T-helper 2 cell treated with Interferon-gamma antibody and Interleukin-4, amounts not matched to agents 5 μg/mL and 100 μg/mL, for 36 hours (primary cell): ENCODE measurements around the gene CACYBP.

Experiments
- DNase-seq: peaks from one replicate; pipeline ENCODE4 v3.0.0; 2021; ENCODE audit warnings: low spot score
- H3K27ac Mint-ChIP-seq: one replicate; pipeline ENCODE4 v1.8.0; 2021; ENCODE audit warnings: mild to moderate bottlenecking, mixed read lengths
- H3K27me3 Mint-ChIP-seq: one replicate; pipeline ENCODE4 v1.8.0; 2021; ENCODE audit warnings: low read depth, mixed read lengths
- H3K36me3 Mint-ChIP-seq: one replicate; pipeline ENCODE4 v1.8.0; 2021; ENCODE audit warnings: low read depth, mixed read lengths
- H3K4me1 Mint-ChIP-seq: one replicate; pipeline ENCODE4 v1.8.0; 2021; ENCODE audit warnings: low read depth, mixed read lengths
- H3K4me3 Mint-ChIP-seq: one replicate; pipeline ENCODE4 v1.8.0; 2022; ENCODE audit warnings: mild to moderate bottlenecking, moderate library complexity, mixed read lengths
- H3K9me3 Mint-ChIP-seq: one replicate; pipeline ENCODE4 v1.8.0; 2021; ENCODE audit warnings: mixed read lengths

Gene CACYBP

DNA sequence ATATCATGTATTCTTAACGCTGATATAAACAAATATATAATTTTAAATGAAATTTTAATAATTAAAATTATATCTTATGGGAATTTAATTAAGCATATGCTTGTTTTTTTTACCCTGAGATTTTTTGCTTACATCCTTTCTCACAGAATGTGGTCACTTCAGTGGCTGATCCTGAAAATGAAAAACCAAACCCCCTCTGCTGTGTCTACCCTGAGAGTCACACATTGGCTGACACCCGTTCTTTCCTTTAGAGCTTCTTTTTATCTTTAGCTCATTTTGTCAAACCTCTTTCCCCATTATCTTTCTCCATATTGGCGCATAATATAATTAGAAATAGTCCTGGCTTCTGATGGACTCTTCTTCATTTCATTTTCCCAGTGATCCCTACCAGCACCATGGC is 10.8 kb upstream of the CACYBP start:
- H3K4me3 Mint-ChIP-seq = no peak overlapping the region
- no peaks in the 10 kb centered on the region for H3K9me3 Mint-ChIP-seq
- no peak for DNase-seq
- H3K27ac Mint-ChIP-seq = no peak overlapping the region
- peaks cover 24% of the 10 kb centered on the region for H3K4me1 Mint-ChIP-seq
- H3K27me3 Mint-ChIP-seq = no peaks in the 10 kb centered on the region
- H3K36me3 Mint-ChIP-seq = peaks cover 34% of the 10 kb centered on the region

DNA sequence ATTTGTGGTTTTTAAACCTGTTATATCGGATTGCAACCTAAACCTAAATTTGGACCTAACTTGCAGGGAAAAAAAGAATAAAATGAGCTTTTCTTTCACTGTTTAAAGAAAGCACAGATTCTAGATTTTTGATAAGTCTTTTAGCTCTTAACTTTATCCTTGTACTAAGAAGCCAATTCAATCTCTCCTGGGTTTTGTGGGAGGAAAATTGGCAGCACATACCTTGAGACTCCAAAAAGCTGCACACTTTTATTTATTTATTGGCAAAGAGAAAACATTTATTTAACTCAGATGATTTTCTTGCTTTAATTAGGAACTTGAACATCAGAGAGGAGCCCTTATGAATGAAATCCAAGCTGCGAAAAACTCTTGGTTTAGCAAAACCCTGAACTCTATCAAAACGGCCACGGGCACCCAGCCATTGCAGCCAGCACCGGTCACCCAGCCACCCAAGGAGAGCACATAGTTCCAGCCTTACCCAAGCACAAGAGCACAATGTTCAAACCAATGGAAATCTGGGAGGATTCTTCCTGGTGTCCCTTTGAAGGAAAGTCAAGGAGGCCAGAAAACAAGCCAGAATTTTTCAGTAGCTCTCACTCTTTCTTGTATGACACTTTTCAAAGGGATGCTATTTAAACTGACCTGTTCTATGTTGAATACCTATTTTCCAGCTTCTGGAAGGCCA is 10.1 kb upstream of the CACYBP start:
- H3K27ac Mint-ChIP-seq = peak overlapping the region; percentile 77
- H3K36me3 Mint-ChIP-seq = peaks cover 33% of the 10 kb centered on the region
- no peaks in the 10 kb centered on the region for H3K9me3 Mint-ChIP-seq
- peak overlapping the region; percentile 75 for H3K4me3 Mint-ChIP-seq
- no peak for DNase-seq
- H3K4me1 Mint-ChIP-seq = peaks cover 25% of the 10 kb centered on the region
- no peaks in the 10 kb centered on the region for H3K27me3 Mint-ChIP-seq

DNA sequence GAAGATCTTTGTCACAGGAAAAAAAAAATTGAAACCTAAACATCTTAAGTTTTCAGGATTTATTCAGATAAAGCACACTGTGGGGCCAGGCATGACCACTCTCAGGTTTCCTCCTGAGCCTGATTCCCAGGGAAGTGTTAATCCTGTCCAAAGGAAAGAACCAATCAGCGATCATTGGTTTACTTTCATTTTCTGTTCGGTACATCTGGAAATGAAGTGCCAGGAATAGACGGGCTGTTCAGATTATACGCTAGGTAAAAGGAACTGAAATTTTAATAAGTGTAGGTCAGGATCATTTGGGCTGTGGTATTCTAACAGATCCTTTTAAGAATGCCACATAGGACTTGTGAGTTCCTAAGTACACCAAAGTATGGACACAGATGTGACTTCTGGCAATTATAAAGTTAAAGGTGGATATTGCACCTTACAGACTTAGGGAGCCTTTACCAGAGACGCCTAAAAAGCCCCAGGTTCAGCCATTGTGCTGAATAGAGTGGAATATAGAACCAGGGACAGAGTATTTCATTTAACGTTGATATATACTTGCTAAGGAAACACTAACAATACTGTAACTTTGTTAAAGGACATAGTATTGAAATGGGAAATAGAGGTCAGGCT is 9.3 kb upstream of the CACYBP start:
- DNase-seq = no peak
- H3K36me3 Mint-ChIP-seq = peaks cover 29% of the 10 kb centered on the region
- H3K9me3 Mint-ChIP-seq = no peaks in the 10 kb centered on the region
- H3K4me1 Mint-ChIP-seq = peaks cover 23% of the 10 kb centered on the region
- H3K27ac Mint-ChIP-seq = peak overlapping the region; percentile 87
- peak overlapping the region; percentile 84 for H3K4me3 Mint-ChIP-seq
- H3K27me3 Mint-ChIP-seq = no peaks in the 10 kb centered on the region

DNA sequence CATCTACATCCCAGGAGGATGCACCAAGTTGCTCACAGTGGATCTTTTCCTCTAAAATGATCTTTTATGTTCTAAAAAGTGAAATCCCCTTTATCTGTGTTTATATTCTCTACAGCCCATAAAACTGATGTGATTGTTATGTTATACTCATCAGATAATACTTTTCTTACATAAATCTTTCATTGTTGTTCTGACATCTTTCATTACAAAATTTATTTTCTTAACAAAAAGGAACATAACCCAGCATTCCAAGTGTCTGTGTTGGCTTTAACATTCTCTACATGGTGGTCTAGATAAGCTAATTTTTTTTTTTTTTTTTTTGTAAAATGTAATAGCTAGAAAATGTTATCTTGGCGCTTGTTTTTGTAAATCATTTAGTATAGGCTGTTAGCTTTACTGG is 8.3 kb upstream of the CACYBP start:
- Mint-ChIP-seq H3K36me3 (peaks cover 28% of the 10 kb centered on the region), H3K4me3 (no peak overlapping the region), H3K27ac (no peak overlapping the region), H3K27me3 (no peaks in the 10 kb centered on the region), H3K9me3 (no peaks in the 10 kb centered on the region), H3K4me1 (peaks cover 22% of the 10 kb centered on the region)
- DNase-seq = no peak

GRCh38 chr1:174995121-174995520 is 4.6 kb upstream of the CACYBP start:
- no peak for DNase-seq
- no peak overlapping the region for H3K4me3 Mint-ChIP-seq
- H3K27me3 Mint-ChIP-seq = no peaks in the 10 kb centered on the region
- peaks cover 13% of the 10 kb centered on the region for H3K36me3 Mint-ChIP-seq
- no peaks in the 10 kb centered on the region for H3K9me3 Mint-ChIP-seq
- H3K27ac Mint-ChIP-seq = no peak overlapping the region
- H3K4me1 Mint-ChIP-seq = peaks cover 21% of the 10 kb centered on the region

- H3K4me1 Mint-ChIP-seq = peaks cover 15% of the 10 kb centered on the region
- H3K36me3 Mint-ChIP-seq = peaks cover 11% of the 10 kb centered on the region
- H3K9me3 Mint-ChIP-seq = no peaks in the 10 kb centered on the region
- H3K4me3 Mint-ChIP-seq = no peak overlapping the region
- H3K27ac Mint-ChIP-seq = no peak overlapping the region
- DNase-seq = no peak
- H3K27me3 Mint-ChIP-seq = no peaks in the 10 kb centered on the region
Observed at GRCh38 chr1:174995916-174996315, 3.8 kb upstream of the CACYBP start.

GRCh38 chr1:174996476-174996875 is 3.3 kb upstream of the CACYBP start:
- Mint-ChIP-seq H3K4me1 (peaks cover 17% of the 10 kb centered on the region), H3K9me3 (no peaks in the 10 kb centered on the region), H3K36me3 (peaks cover 10% of the 10 kb centered on the region), H3K27ac (no peak overlapping the region), H3K27me3 (no peaks in the 10 kb centered on the region), H3K4me3 (no peak overlapping the region)
- DNase-seq = no peak

DNA sequence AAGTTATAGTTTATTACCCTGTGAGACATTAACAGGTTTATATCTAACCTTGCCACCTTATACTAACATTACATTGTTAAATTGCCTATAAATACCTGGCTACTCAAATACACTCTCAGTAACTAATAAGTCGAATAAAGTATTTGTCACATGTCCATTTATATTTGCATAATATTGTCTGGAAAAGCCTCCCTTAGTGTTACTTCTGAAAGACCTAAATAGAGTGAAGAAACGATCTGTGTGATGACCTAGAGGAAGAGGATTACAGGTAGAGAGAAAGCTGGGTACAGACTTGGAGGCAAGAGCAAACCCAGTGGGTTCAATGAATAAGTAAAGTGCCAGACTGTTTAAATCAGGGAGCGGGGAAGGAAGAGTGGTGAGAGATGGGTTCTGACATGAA is 2.7 kb upstream of the CACYBP start:
- Mint-ChIP-seq H3K36me3 (peaks cover 13% of the 10 kb centered on the region), H3K27ac (peak overlapping the region; percentile 45), H3K9me3 (no peaks in the 10 kb centered on the region), H3K4me1 (peaks cover 19% of the 10 kb centered on the region), H3K4me3 (no peak overlapping the region), H3K27me3 (no peaks in the 10 kb centered on the region)
- DNase-seq = no peak

DNA sequence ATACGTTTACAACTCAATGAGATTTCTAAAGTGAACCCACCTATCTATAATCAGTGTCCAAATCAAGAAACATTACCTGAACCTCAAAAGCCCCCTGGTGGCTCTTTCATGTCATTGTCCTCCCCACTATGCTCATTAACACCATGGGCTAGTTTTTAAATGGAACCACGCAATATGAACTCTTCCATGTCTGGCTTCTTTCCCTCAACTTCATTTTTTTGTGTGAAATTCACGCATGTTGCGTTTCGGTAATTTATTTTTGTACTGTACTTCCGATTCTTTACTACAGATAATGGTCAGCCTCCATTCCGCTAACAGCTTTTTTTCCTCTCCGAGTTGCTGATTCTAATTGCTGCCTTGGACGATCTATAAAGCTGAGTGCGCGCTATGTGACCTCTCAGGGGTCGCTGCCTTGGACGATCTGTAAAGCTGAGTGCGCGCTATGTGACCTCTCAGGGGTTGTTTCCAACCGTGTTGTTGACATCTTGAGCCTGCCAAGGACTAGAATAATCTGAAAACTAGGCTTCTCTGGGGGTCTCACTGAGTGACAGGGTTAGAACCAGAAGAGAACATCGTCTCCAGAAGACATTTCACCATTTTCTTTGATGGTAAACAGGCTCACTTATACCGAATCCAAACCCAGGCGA is 1.1 kb upstream of the CACYBP start:
- peaks cover 30% of the 10 kb centered on the region for H3K4me1 Mint-ChIP-seq
- peaks cover 17% of the 10 kb centered on the region for H3K36me3 Mint-ChIP-seq
- no peak overlapping the region for H3K4me3 Mint-ChIP-seq
- H3K27me3 Mint-ChIP-seq = no peaks in the 10 kb centered on the region
- H3K9me3 Mint-ChIP-seq = no peaks in the 10 kb centered on the region
- no peak overlapping the region for H3K27ac Mint-ChIP-seq
- peak; percentile 32 for DNase-seq

- no peak overlapping the region for H3K4me3 Mint-ChIP-seq
- peak; percentile 98 for DNase-seq
- no peaks in the 10 kb centered on the region for H3K9me3 Mint-ChIP-seq
- no peaks in the 10 kb centered on the region for H3K27me3 Mint-ChIP-seq
- no peak overlapping the region for H3K27ac Mint-ChIP-seq
- H3K4me1 Mint-ChIP-seq = peaks cover 33% of the 10 kb centered on the region
- H3K36me3 Mint-ChIP-seq = peaks cover 19% of the 10 kb centered on the region
Observed at GRCh38 chr1:174999216-174999935, 371 bp upstream of the CACYBP start.

GRCh38 chr1:175000697-175001187 is 995 bp downstream of the CACYBP start:
- Mint-ChIP-seq H3K27ac (no peak overlapping the region), H3K4me3 (no peak overlapping the region), H3K36me3 (peaks cover 29% of the 10 kb centered on the region), H3K4me1 (peaks cover 41% of the 10 kb centered on the region), H3K9me3 (no peaks in the 10 kb centered on the region), H3K27me3 (no peaks in the 10 kb centered on the region)
- DNase-seq = no peak

DNA sequence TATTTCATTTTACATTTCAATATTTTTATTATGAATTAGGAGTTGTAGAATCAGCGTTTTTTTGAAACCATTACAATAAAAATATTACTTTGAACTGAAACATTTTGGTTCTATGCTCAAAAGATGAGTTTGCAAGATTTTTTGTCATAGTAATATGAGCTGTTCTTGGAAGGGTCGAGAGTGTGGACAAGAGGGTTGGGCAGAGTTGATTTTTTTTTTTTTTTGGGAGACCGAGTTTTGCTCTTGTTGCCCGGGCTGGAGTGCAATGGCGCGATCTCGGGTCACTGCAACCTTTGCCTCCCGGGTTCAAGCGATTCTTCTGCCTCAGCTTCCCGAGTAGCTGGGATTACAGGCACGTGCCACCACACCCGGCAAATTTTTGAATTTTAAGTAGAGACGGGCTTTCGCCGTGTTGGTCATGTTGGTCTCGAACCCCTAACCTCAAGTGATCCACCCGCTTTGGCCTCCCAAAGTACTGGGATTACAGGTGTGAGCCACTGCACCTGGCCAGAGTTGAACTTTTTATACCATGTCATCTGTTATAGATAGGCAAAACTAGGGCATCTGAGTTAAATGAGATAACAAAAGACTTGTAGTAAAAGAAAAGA is 3.3 kb downstream of the CACYBP start:
- Mint-ChIP-seq H3K4me1 (peaks cover 37% of the 10 kb centered on the region), H3K9me3 (no peaks in the 10 kb centered on the region), H3K36me3 (peaks cover 35% of the 10 kb centered on the region), H3K4me3 (peak overlapping the region; percentile 24), H3K27ac (peak overlapping the region; percentile 60), H3K27me3 (no peaks in the 10 kb centered on the region)
- DNase-seq = no peak

GRCh38 chr1:175003521-175003920 is 3.8 kb downstream of the CACYBP start:
- no peak for DNase-seq
- no peaks in the 10 kb centered on the region for H3K9me3 Mint-ChIP-seq
- peak overlapping the region; percentile 60 for H3K27ac Mint-ChIP-seq
- H3K4me3 Mint-ChIP-seq = peak overlapping the region; percentile 24
- peaks cover 40% of the 10 kb centered on the region for H3K4me1 Mint-ChIP-seq
- H3K36me3 Mint-ChIP-seq = peaks cover 40% of the 10 kb centered on the region
- H3K27me3 Mint-ChIP-seq = no peaks in the 10 kb centered on the region
